CD4-positive, alpha-beta T cell (primary cell): ENCODE data around the gene ADAM22. TPM values are rescaled to one million over a fixed set of nuclear protein-coding genes. Genes with fewer than 3 reads are reported as not detected.

Experiments
- ATAC-seq: fragments of 200-7000 bp; cut with Tn5 transposase; one replicate; pipeline ENCODE4 v1.10.0; 2022; ENCODE audit warnings: mild to moderate bottlenecking; ENCODE audit not compliant: poor library complexity
- CTCF ChIA-PET: fragments of 350-600 bp; sonication (Branson Sonifier 250); formaldehyde crosslinking; loops from one replicate; lab custom pipeline; 2021; ENCODE audit warnings: antibody characterized with exemption, inconsistent platforms; lab: Charles Lee
- POLR2A ChIA-PET: fragments of 350-600 bp; sonication (Branson Sonifier 250); formaldehyde crosslinking; loops from one replicate; lab custom pipeline; 2021; ENCODE audit warnings: antibody characterized with exemption, inconsistent platforms; lab: Charles Lee
- DNase-seq, 14 experiments: peaks; one replicate each; pipeline ENCODE4 v3.0.0-alpha.2; 2013 to 2020; ENCODE audit warnings: mixed read lengths in 2 of 14
- H3K27ac ChIP-seq, 2 donors: one replicate each; pipeline versions ENCODE4 v1.5.1 to v1.7.0; 2013; ENCODE audit warnings: low read length in 2 of 2, low read depth in 1 of 2, mild to moderate bottlenecking in 1 of 2
- H3K27me3 ChIP-seq, 2 experiments: 1 replicate in 1 of 2; 2 replicates in 1 of 2; pipeline versions ENCODE4 v1.6.1 to v1.7.0; 2013; ENCODE audit warnings: low read length in 2 of 2, control low read depth in 1 of 2, mild to moderate bottlenecking in 1 of 2, moderate library complexity in 1 of 2; ENCODE audit not compliant: insufficient read depth in 2 of 2, control insufficient read depth in 1 of 2
- H3K36me3 ChIP-seq: one replicate; pipeline ENCODE4 v1.6.1; 2013; ENCODE audit warnings: low read length, control low read depth; ENCODE audit not compliant: insufficient read depth
- H3K4me1 ChIP-seq: one replicate; pipeline ENCODE4 v1.6.1; 2013; ENCODE audit warnings: low read length, control low read depth; ENCODE audit not compliant: insufficient read depth
- H3K4me3 ChIP-seq: one replicate; pipeline ENCODE4 v1.5.1; 2013; ENCODE audit warnings: mild to moderate bottlenecking, low read length, moderate library complexity
- H3K9me3 ChIP-seq, 2 experiments: 1 replicate in 1 of 2; 2 replicates in 1 of 2; pipeline versions ENCODE4 v1.6.1 to v1.7.0; 2013; ENCODE audit warnings: low read length in 2 of 2, mild to moderate bottlenecking in 2 of 2, control low read depth in 1 of 2, moderate library complexity in 1 of 2; ENCODE audit not compliant: control insufficient read depth in 1 of 2, insufficient read depth in 1 of 2
- H3K27ac Mint-ChIP-seq: one replicate; pipeline ENCODE4 v1.8.0; 2020; ENCODE audit warnings: mixed read lengths
- H3K27me3 Mint-ChIP-seq: one replicate; pipeline ENCODE4 v1.8.0; 2021; ENCODE audit warnings: mixed read lengths
- H3K36me3 Mint-ChIP-seq: one replicate; pipeline ENCODE4 v1.8.0; 2021; ENCODE audit warnings: low read depth, mixed read lengths
- H3K4me1 Mint-ChIP-seq: one replicate; pipeline ENCODE4 v1.8.0; 2021; ENCODE audit warnings: low read depth, mixed read lengths
- H3K4me3 Mint-ChIP-seq: one replicate; pipeline ENCODE4 v1.8.0; 2020; ENCODE audit warnings: mild to moderate bottlenecking, mixed read lengths
- H3K9me3 Mint-ChIP-seq: one replicate; pipeline ENCODE4 v1.8.0; 2020; ENCODE audit warnings: mixed read lengths
- intact Hi-C, 2 experiments: fragments of 100-400 bp; cut with DNase I in 1 of 2; cut with micrococcal nuclease in 1 of 2; formaldehyde crosslinking; loops; one replicate each; pipeline versions ENCODE4 v1.15.1 to v1.9.0; 2023 to 2025; cut with DNase I, micrococcal nuclease
- total RNA-seq, 174 experiments: library from RNA in 2 of 174; stranded (reverse) in 2 of 174; gene quantifications; one replicate each; pipeline ENCODE4 v1.2.3 and lab custom pipeline; 2021 to 2026
- TF ChIP-seq, protein P1 (sequence below): fragments of 200-600 bp; IDR thresholded peaks from one replicate; pipeline ENCODE4 v1.8.0; 2022; ENCODE audit warnings: antibody characterized with exemption, mild to moderate bottlenecking

The ADAM22 gene
- total RNA-seq, 2 experiments from 2014 or later = 0.60 to 0.64 TPM

DNA sequence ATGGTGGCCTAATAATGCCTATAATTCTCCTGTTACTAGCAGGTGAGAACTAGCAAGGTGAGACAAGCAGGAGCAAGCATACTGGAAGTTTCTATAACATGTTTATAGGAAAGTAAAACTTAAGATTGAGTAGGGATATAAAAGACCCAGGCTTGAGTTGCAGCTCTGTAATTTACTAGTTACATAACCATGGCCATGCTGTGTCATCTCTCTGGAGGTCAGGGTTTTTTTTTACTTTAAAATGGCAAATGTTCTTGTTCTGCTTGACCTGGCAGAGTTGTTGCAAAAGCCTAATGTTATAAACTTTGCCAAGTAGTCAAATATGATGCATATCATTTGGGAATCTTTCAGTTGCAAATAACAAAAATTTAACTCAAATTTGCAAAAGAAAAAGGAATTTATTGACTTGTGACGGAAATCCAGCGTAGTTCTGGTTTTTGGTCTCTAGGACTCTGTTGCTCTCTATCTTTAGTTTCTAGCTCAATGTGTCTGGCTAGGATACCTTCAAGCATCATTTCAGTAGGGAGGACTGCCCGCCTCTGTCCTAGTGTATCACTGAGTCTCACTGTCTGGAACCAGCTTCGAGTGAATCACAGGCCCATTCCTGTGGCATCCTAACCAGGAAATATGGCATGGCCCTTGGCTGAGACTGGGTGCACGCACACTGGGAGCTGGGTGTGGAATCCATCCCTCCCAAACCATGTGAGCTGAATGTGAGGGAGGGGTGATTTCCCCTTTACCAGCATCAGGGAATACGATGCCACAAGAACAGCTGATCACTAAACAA lies 67.9 kb downstream of the ADAM22 start:
- Mint-ChIP-seq H3K27ac (no peak overlapping the region), H3K27me3 (no peaks in the 10 kb centered on the region), H3K36me3 (no peaks in the 10 kb centered on the region), H3K4me1 (no peaks in the 10 kb centered on the region), H3K4me3 (no peak overlapping the region), H3K9me3 (no peaks in the 10 kb centered on the region)
- H3K4me1 ChIP-seq = no peaks in the 10 kb centered on the region
- H3K27me3 ChIP-seq = no peaks in the 10 kb centered on the region
- POLR2A ChIA-PET = no interaction called here
- H3K4me3 ChIP-seq = no peak overlapping the region
- DNase-seq (no peak), ATAC-seq (no peak)
- intact Hi-C loops = no loop called here
- CTCF ChIA-PET = no interaction called here
- TF ChIP-seq, protein P1, sequence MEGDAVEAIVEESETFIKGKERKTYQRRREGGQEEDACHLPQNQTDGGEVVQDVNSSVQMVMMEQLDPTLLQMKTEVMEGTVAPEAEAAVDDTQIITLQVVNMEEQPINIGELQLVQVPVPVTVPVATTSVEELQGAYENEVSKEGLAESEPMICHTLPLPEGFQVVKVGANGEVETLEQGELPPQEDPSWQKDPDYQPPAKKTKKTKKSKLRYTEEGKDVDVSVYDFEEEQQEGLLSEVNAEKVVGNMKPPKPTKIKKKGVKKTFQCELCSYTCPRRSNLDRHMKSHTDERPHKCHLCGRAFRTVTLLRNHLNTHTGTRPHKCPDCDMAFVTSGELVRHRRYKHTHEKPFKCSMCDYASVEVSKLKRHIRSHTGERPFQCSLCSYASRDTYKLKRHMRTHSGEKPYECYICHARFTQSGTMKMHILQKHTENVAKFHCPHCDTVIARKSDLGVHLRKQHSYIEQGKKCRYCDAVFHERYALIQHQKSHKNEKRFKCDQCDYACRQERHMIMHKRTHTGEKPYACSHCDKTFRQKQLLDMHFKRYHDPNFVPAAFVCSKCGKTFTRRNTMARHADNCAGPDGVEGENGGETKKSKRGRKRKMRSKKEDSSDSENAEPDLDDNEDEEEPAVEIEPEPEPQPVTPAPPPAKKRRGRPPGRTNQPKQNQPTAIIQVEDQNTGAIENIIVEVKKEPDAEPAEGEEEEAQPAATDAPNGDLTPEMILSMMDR = no peak
- no peaks in the 10 kb centered on the region for H3K36me3 ChIP-seq
- H3K9me3 ChIP-seq = no peaks in the 10 kb centered on the region
- no peak overlapping the region for H3K27ac ChIP-seq

DNA sequence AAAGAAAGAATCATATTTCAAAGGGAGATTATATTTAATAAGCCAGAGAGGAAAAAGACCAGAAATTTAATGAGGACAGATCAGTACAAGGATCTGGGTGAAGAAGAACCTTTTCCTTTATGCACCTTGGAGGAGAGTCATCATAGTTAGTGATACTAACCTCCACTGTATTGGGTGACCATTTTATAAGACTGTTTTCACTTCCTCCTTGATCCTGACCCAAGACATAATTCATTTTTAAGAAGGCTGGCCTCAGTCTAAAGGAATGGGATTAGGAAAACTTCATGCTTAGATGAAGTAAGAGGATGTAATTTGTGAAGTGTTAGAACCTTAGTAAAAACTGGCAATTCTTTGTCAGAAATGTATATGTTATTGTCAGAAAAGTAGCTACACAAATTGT lies 68.6 kb downstream of the ADAM22 start:
- Histone ChIP-seq H3K27me3 (no peaks in the 10 kb centered on the region), H3K9me3 (no peaks in the 10 kb centered on the region), H3K27ac (no peak overlapping the region), H3K4me1 (no peaks in the 10 kb centered on the region), H3K4me3 (no peak overlapping the region), H3K36me3 (no peaks in the 10 kb centered on the region)
- DNase-seq = no peak
- Mint-ChIP-seq H3K4me3 (no peak overlapping the region), H3K27me3 (no peaks in the 10 kb centered on the region), H3K9me3 (no peaks in the 10 kb centered on the region), H3K36me3 (no peaks in the 10 kb centered on the region), H3K27ac (no peak overlapping the region), H3K4me1 (no peaks in the 10 kb centered on the region)
- TF ChIP-seq, protein P1 = no peak
- ChIA-PET POLR2A (no interaction called here), CTCF (no interaction called here)
- ATAC-seq = no peak
- intact Hi-C loops = no loop called here

DNA sequence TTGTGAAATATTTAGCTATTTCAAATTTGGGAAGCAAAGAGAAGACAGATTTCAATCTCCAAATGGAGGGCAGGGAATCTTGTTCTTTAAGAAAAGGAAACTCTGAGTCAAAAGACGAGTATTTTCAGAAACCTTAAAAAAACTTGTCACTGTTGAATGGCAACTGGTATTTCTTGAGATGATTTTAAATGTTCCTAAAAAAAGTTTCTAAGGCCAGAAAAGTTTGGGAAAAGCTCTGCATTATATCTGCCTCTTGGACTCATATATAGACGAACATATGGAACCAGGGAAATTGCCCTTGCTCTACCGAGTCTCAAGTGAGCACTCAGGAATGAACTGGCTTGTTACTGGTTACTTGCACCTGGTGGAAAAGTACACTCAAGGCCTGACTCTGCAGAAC lies 69.5 kb downstream of the ADAM22 start:
- H3K36me3 Mint-ChIP-seq = no peaks in the 10 kb centered on the region
- ATAC-seq (no peak), DNase-seq (no peak)
- Histone ChIP-seq H3K4me3 (no peak overlapping the region), H3K4me1 (no peaks in the 10 kb centered on the region), H3K9me3 (no peaks in the 10 kb centered on the region), H3K27me3 (no peaks in the 10 kb centered on the region), H3K36me3 (no peaks in the 10 kb centered on the region), H3K27ac (no peak overlapping the region)
- ChIA-PET CTCF (no interaction called here), POLR2A (no interaction called here)
- TF ChIP-seq, protein P1 = no peak
- H3K4me1 Mint-ChIP-seq = no peaks in the 10 kb centered on the region
- intact Hi-C loops = no loop called here
- no peak overlapping the region for H3K4me3 Mint-ChIP-seq
- H3K27me3 Mint-ChIP-seq = no peaks in the 10 kb centered on the region
- H3K27ac Mint-ChIP-seq = no peak overlapping the region
- no peaks in the 10 kb centered on the region for H3K9me3 Mint-ChIP-seq
